KBM-7 (cell line): Measurements from ENCODE around the gene RFC2.
"Not testable (repeated sequence)": the region's sequence is repeated elsewhere in the genome, so short reads cannot be mapped to it uniquely, and the experiment has no call there.

Source experiments
- DNase-seq: peaks from one replicate; pipeline ENCODE4 v3.0.0-alpha.2; 2015
- in situ Hi-C: fragments of 300-500 bp; cut with MboI; formaldehyde crosslinking; loops from 2 replicates; pipeline ENCODE4 v1.14.3; 2020; ENCODE audit warnings: low sequenced_read_pairs, low pct_unique_long_range_greater_than_20kb, mixed read lengths

Gene RFC2

DNA sequence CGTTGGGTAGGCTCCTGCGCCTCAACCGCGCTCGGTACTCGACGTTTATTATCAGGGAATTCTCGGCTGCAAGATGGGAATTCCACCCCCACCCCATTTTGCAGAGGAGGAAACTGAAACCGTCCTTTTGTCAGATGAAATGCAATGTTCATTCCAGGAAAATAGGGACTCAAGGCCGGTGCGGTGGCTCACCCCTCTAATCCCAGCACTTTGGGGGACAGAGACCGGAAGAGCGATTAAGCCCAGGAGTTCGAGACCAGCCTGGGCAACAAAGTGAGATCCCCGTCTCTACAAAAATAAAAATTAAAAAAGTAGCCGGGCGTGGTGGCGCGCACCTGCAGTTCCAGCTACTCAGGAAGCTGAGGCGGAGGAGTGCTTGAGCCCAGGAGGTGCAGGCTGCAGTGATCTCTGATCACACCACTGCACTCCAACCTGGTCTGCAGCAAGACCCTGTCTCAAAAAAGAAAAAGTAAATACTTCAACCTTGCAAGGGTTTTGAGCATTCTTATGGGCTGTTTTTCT lies 720 bp upstream of the RFC2 start:
- no peak for DNase-seq
- in situ Hi-C loops: no loop called here

DNA sequence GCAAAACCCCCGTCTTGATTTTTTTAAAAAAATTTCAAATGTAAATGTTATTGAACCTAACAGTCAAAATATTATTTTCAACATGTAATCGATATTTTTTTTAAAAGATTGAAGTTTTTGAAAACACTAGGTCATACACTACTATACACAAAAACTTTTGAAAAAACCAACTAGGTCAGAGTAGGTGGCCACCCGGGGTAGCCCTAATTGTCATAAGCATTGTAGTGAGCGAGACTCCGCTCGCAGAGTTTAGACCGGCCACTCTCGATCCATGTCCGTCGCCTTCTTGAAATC lies 417 bp downstream of the RFC2 start:
- in situ Hi-C loops: no loop called here

DNA sequence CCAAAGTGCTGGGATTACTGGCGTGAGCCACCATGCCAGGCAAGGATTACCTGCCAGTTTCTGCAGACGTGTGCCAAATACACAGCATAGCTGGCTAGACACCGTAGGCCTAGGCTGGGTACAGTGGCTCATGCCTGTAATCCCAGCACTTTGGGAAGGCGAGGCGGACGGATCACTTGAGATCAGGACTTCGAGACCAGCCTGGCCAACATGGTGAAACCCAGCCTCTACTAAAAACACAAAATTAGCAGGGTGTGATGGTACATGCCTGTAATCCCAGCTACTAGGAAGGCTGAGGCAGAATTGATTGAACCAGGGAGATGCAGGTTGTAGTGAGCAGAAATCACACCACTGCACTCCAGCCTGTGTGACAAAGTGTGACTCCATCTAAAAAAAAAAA lies 868 bp downstream of the RFC2 start:
- no peak for DNase-seq
- in situ Hi-C loops: no loop called here

More for the DNA sequence above, 417 bp downstream of the RFC2 start:
- no peak for DNase-seq

- in situ Hi-C loops: no loop called here
- DNase-seq: no peak
Measured at GRCh38 chr7:74252893-74253292, 1.3 kb downstream of the RFC2 start.

- DNase-seq, in situ Hi-C loops: not testable (repeated sequence)
Measured at GRCh38 chr7:74249058-74249457, 5.1 kb downstream of the RFC2 start.

GRCh38 chr7:74248156-74248555 lies 6.0 kb downstream of the RFC2 start:
- DNase-seq: no peak
- in situ Hi-C loops: no loop called here

- in situ Hi-C loops: no loop called here
- DNase-seq: no peak
Measured at GRCh38 chr7:74246497-74246896, 7.7 kb downstream of the RFC2 start.

DNA sequence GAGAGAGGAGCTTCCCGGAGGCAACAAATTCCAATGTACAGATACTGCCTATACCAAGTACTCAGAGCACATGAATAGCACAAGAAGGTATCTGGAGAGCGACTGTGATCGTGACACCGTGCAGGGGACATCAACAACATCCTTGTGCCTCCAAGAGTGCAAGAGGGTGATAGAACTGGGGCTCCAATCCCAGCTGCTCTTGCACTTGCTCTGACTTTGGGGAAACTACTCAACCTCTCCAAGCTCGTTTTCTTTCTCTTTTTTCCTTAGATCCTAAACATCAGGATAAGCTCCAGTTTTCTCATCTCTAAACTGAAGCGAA lies 12.1 kb downstream of the RFC2 start:
- no peak for DNase-seq
- in situ Hi-C loops: no loop called here

GRCh38 chr7:74240482-74240881 lies 13.7 kb downstream of the RFC2 start:
- in situ Hi-C loops: no loop called here
- DNase-seq: no peak

DNA sequence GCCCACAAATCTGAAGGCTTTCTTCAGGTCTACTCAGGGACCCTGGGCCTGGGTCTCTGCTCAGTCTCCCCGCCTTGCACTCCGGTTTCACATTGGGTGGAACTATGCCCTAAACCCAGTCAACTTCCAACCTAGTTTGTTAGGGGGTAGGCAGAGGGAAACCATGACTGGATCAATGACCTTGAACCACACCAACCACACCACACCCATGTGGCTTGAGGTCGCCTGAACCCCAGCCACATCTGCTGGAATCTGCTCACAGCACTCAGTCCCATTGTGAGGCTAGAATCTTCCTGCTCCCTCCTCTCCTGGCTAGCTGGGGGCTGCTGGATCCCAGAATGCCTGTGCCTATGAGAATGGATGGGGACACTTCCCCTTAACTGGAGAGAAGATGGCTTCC lies 17.9 kb downstream of the RFC2 start:
- in situ Hi-C loops: no loop called here
- DNase-seq: no peak

- in situ Hi-C loops: no loop called here
Measured at GRCh38 chr7:74235518-74236268, 18.5 kb downstream of the RFC2 start.

DNA sequence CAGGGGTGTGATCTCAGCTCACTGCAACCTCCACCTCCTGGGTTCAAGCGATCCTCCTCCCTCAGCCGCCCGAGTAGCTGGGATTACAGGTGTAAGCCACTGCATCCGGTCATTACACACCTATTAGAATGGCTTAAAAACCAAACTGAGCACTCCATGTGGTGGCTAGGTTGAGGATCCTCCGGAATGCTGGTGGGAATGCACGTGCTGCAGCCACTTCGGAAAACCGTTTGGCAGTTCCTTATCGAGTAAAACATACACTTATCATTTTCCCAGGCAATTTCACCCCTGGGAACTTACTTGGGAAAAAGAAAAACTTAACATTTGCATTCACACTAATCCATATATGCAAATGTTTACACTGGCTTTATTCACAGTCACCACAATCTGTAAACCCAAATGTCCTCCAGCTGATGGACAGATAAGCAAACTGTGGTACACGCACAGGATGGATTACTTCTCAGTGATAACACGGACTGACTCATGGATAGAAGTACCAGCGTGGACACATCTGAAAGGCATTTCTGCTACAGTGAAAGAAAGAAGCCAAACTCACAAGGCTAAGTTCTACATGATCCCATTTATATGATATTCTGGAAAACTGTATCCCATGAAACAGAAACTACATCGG lies 20.4 kb downstream of the RFC2 start:
- no peak for DNase-seq
- in situ Hi-C loops: no loop called here

More at GRCh38 chr7:74235518-74236268, 18.5 kb downstream of the RFC2 start:
- DNase-seq: no peak

- no peak for DNase-seq
- in situ Hi-C loops: no loop called here
Measured at GRCh38 chr7:74231232-74231590, 23.0 kb downstream of the RFC2 start.

DNA sequence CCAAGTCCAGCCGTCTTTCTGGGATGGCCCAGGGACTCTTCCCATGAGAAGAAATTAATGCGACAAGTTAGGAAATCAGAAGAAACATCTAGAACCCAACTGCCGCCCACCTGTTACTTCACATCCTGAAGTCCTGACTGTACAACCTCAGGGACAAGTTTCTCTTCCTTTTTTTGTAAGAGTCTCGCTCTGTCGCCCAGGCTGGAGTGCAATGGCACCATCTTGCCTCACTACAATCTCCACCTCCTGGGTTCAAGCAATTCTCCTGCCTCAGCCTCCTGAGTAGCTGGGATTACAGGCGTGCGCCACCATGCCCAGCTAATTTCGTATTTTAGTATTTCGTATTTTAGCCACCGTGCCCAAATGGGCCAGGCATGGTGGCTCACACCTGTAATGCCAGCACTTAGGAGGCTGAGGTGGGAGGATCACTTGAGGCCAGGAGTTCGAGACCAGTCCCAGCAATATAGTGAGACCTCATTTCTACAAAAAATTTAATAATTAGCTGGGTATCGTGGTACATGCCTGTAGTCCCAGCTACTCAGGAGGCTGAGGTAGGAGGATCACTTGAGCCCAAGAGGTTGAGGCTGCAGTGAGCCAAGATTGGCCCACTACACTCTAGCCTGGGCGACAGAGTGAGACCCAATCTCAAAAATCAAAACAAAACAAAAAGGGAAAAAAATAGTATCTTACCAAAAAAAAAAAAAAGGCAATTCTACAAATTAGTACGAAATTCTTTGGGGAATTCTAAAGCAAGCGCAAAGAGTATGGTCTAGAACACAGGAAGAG lies 23.6 kb downstream of the RFC2 start:
- in situ Hi-C loops: no loop called here
- peak; percentile 38 for DNase-seq

- in situ Hi-C loops: no loop called here
- no peak for DNase-seq
Measured at GRCh38 chr7:74228951-74229900, 25.0 kb downstream of the RFC2 start.

DNA sequence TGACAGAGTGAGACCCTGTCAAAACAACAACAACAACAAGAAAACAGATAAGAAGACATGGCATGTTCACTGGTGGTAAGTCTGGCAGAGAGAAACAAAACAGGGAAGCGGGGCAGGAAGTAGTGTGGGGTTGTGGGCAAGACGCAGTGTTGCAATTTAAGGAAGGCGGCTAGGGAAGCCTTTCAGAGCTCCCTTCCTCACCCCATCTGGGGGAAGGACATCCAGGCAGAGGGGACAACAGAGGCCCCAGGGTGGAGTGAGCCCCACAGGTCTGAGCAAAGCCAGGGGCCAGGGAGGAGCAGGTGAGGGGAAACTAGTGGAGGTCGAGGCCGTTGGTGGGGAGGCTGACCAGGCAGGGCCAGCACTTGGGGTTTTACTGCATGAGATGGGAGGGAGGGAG lies 27.6 kb downstream of the RFC2 start:
- in situ Hi-C loops: no loop called here
- DNase-seq: peak; percentile 83

DNA sequence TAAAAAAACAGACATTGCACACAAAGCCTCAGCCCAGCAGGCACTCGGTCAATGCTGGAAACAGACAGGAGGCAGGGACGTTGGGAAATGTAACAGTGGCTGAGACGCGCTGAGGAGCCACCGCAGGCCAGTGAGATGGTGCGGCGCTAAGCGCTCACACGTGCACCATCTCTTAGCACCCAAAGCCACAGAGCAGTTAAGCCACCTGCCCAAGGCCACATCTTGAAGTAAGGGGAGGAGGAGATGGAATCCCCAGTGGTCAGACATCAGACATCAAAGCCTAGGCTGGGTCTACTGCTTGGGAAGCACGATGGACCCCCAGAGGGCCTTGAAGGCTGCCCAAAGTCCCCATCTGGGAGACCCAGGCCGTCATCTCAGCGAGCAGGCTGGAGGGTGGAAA lies 28.8 kb downstream of the RFC2 start:
- DNase-seq: no peak
- in situ Hi-C loops: no loop called here

DNA sequence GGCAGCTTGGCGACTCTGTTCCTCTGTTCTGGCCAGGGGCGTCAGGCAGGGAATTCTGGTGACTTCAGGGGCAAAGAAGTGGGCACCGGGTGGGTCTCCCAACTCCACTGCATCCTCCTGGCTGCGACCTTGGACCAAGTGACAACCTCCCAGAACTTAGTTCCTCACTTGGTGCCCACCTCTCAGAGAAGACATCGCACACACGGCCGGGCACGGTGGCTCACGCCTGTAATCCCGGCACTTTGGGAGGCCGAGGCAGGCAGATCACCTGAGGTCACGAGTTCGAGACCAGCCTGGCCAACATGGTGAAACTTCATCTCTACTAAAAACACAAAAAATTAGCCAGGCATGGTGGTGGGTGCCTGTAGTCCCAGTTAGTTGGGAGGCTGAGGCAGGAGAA lies 29.3 kb downstream of the RFC2 start:
- in situ Hi-C loops: not testable (repeated sequence)

DNA sequence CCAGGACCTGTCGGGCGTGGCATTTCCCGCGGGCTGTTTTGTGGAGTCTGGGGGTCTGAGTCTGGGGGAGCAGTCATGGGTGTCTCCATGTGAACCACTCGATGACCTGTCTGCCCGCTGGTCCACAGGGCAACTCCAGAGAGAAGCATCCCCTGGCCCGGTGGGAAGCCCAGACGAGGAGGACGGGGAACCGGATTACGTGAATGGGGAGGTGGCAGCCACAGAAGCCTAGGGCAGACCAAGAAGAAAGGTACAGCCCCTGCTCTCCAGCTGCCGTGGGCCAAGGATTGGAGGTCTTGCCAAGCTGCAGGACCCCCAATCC lies 29.7 kb downstream of the RFC2 start:
- in situ Hi-C loops: no loop called here

More for the DNA sequence above, 29.3 kb downstream of the RFC2 start:
- DNase-seq: not testable (repeated sequence)

More for the DNA sequence above, 29.7 kb downstream of the RFC2 start:
- no peak for DNase-seq
